Measurements from ENCODE around the gene PNKP. TPM values are rescaled to one million over a fixed set of nuclear protein-coding genes. Genes with fewer than 3 reads are reported as not detected.
A peak's percentile ranks its signal among the peaks of the same experiment; 100 is the strongest.

Gene PNKP
- total RNA-seq, 2 donors from 2014 or later, result 170 to 196 TPM

GRCh38 chr19:49863935-49864320 lies 3.4 kb downstream of the PNKP start:
- H3K36me3 Mint-ChIP-seq (ENCODE audit: low read depth), result peaks cover 5% of the 10 kb centered on the region
- peak overlapping the region; percentile 45 for H3K27ac Mint-ChIP-seq

DNA sequence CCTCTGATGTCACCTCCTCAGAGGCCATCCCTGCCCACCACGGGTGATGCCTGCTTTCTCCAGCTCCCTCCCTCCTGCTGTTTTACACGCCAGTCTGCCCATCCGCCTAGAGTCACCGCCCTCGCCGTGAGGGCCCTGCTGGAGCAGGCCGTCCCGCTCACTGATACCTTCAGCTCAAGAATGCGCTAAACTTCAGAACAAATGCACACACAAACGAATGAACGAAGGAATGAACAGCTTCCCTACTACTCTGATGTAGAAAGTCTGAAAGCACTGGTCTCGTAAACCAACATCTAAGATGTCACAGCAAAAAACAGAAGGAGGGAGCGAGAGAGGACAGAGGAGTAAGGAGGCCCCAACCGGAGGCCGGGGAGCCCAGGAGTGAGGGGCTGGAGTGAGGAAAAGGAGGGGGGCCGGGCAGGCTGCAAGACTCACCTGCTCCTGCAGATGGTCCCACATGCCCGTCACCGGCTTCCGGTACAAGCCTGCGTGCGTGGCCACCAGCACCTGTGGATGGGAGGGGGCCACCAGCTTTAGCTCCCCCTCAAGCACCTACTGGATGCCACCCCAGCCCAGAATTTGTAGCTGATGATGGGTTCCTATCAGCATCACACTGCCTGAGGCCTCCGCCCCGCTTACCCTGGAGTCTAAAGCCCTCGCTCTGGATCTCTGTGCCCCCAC lies 4.0 kb downstream of the PNKP start:
- H3K9me3 ChIP-seq (ENCODE audit: control insufficient read depth, low read length, poor library complexity, severe bottlenecking), result no peaks in the 10 kb centered on the region
- Mint-ChIP-seq H3K4me3 (peak overlapping the region; percentile 4), H3K27ac (peak overlapping the region; percentile 45), H3K4me1 (peaks cover 27% of the 10 kb centered on the region), H3K27me3 (no peaks in the 10 kb centered on the region), H3K36me3 (ENCODE audit: low read depth) (peaks cover 5% of the 10 kb centered on the region)
- no peak for ATAC-seq
- no peak for DNase-seq

More at GRCh38 chr19:49863935-49864320, 3.4 kb downstream of the PNKP start:
- ATAC-seq (no peak), DNase-seq (no peak)
- Mint-ChIP-seq H3K4me1 (peaks cover 27% of the 10 kb centered on the region), H3K27me3 (no peaks in the 10 kb centered on the region), H3K4me3 (peak overlapping the region; percentile 21)
- H3K9me3 ChIP-seq (ENCODE audit: control insufficient read depth, low read length, poor library complexity, severe bottlenecking), result no peaks in the 10 kb centered on the region

DNA sequence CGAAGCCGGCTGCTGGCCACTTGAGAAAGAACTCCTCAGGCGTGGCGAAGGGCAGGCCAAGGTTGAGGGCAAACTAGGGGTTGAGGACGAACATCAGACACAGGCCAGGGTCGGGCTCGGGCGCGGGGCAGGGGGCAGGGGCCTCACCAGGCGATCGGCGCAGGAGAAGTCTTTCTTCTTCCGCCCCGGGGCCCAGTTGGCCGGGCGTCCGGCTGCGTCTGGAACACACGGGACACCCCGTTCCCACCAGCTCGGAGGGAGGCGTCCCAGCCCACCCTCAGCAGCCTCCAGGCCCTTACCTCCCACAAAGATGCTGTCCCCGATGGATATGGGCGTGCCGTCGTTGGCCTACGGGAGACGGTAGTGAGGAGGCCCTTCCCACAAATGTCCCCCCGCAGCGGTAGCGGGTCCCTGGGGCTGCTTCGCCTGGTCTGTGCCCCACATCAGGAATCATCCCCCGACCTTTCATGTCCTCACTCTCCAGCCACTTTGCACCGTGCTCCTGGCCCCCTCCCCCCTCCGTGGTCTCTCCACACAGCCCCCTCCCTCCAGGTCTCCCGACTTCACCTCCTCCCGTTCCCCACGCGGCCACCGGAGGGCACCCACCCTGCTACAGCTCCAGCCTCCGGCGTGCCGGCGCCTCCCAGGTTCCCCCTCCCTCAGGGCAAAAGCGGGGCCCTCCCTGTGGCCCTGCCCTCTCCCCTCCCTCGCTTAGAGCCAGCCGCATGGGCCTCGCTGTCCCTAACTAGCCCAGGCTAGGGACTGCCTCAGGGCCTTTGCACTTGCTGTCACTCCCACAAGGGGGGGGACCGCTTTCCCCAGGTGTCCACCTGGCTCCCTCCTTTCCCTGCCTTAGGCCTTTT lies 4.8 kb downstream of the PNKP start:
- Mint-ChIP-seq H3K4me1 (peaks cover 22% of the 10 kb centered on the region), H3K36me3 (ENCODE audit: low read depth) (peaks cover 5% of the 10 kb centered on the region), H3K4me3 (no peak overlapping the region), H3K27me3 (no peaks in the 10 kb centered on the region), H3K27ac (no peak overlapping the region)
- DNase-seq (no peak), ATAC-seq (no peak)
- no peaks in the 10 kb centered on the region for H3K9me3 ChIP-seq (ENCODE audit: control insufficient read depth, low read length, poor library complexity, severe bottlenecking)

DNA sequence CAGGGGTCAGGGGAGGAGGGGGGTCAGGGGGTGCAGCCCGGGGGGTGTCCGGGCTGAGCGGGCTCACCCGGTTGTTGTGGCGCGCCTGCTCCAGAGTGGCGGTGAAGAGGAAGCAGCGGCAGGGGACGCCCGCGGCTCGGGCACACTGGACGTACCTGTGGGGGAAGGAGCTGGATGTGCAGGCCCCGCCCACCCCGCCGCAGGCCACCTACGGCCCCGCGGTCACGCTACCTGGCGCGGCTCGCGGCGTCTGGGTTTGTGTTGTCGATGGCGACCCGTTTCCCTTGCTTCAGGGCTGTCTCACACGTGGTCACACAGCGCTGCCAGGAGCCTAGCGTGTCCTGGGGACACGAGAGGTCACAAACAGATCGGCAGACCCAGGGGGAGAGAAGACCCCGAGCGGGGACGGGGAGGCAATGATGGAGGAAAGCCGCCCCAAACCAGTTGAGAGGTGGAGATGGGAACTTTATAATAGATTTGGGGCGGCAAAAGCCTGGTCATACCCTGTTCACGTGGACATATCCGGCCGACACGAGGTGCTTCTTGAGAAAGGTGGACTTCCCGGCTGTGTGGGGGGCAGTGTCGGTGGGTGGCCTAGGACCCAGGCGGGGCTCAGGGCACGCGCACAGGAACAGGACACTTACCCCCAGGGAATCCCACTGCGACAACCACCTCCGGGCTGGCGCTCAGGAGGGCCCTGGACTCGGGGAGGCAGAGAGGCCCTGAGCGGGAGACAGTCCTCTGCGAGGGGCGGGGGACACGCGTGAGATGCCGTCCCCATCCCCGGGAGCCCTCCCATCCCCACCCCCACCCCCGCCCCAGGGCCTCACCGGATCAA lies 5.6 kb downstream of the PNKP start:
- no peaks in the 10 kb centered on the region for H3K9me3 ChIP-seq (ENCODE audit: control insufficient read depth, low read length, poor library complexity, severe bottlenecking)
- Mint-ChIP-seq H3K4me1 (peaks cover 17% of the 10 kb centered on the region), H3K27ac (no peak overlapping the region), H3K27me3 (no peaks in the 10 kb centered on the region), H3K4me3 (peak overlapping the region; percentile 36), H3K36me3 (ENCODE audit: low read depth) (peaks cover 5% of the 10 kb centered on the region)
- DNase-seq (no peak), ATAC-seq (no peak)

- peak overlapping the region; percentile 53 for H3K4me3 Mint-ChIP-seq
- DNase-seq, result no peak
Measured at GRCh38 chr19:49861107-49861506, 6.3 kb downstream of the PNKP start.

DNA sequence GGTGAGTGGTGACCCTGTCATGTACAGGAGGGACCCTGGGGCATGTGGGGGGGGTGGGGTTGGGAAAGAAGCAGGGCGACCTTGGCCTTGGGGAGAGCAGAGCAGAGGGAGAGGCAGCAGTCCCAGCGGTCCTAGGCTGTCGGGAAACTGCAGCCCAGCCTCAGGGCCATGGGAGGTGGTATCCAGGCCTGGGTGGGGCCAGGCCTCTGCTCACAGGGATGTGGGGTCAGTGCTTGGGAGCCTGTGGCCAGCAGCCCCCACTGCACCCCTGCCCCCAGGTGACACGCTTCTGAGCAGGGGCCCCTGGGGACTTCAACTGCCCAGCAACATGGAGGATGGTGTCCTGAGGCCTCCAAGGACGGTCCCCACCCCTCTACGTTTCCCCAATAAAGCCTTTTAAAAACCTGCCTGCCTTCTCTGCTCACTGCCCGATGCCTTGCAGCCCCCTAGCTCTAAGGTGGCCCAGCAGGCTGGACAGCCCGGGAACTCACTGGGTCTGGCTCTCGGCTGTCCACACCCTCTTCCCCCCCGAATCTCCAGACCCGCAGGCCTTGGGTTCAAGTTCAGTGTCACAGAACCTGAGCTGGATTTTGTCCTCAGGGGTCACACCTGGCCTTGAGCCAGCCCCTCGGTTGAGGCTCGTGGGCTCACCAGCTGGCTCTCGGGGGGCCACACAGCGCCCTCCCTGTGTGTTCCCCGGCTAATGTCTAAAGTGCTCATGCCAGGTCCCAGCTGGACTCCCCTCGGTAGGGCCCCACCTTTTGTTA lies 6.9 kb downstream of the PNKP start:
- no peaks in the 10 kb centered on the region for H3K9me3 ChIP-seq (ENCODE audit: control insufficient read depth, low read length, poor library complexity, severe bottlenecking)
- H3K27ac Mint-ChIP-seq, result no peak overlapping the region
- ATAC-seq (no peak), DNase-seq (no peak)
- no peaks in the 10 kb centered on the region for H3K27me3 Mint-ChIP-seq
- H3K4me1 Mint-ChIP-seq, result peaks cover 14% of the 10 kb centered on the region
- H3K4me3 Mint-ChIP-seq, result peak overlapping the region; percentile 53
- peaks cover 3% of the 10 kb centered on the region for H3K36me3 Mint-ChIP-seq (ENCODE audit: low read depth)

More at GRCh38 chr19:49861107-49861506, 6.3 kb downstream of the PNKP start:
- Mint-ChIP-seq H3K27ac (no peak overlapping the region), H3K4me1 (peaks cover 11% of the 10 kb centered on the region), H3K27me3 (no peaks in the 10 kb centered on the region), H3K36me3 (ENCODE audit: low read depth) (peaks cover 5% of the 10 kb centered on the region)
- ATAC-seq, result no peak
- H3K9me3 ChIP-seq (ENCODE audit: control insufficient read depth, low read length, poor library complexity, severe bottlenecking), result no peaks in the 10 kb centered on the region

- no peak overlapping the region for H3K4me3 Mint-ChIP-seq
- DNase-seq (no peak), ATAC-seq (no peak)
- no peaks in the 10 kb centered on the region for H3K9me3 ChIP-seq (ENCODE audit: control insufficient read depth, low read length, poor library complexity, severe bottlenecking)
- peaks cover 3% of the 10 kb centered on the region for H3K36me3 Mint-ChIP-seq (ENCODE audit: low read depth)
- no peaks in the 10 kb centered on the region for H3K27me3 Mint-ChIP-seq
- peaks cover 9% of the 10 kb centered on the region for H3K4me1 Mint-ChIP-seq
- H3K27ac Mint-ChIP-seq, result no peak overlapping the region
Measured at GRCh38 chr19:49859682-49860335, 7.6 kb downstream of the PNKP start.

GRCh38 chr19:49858088-49858985 lies 9.0 kb downstream of the PNKP start:
- DNase-seq (no peak), ATAC-seq (no peak)
- H3K36me3 Mint-ChIP-seq (ENCODE audit: low read depth), result peaks cover 2% of the 10 kb centered on the region
- peaks cover 10% of the 10 kb centered on the region for H3K4me1 Mint-ChIP-seq
- H3K4me3 Mint-ChIP-seq, result no peak overlapping the region
- no peaks in the 10 kb centered on the region for H3K9me3 ChIP-seq (ENCODE audit: control insufficient read depth, low read length, poor library complexity, severe bottlenecking)
- no peaks in the 10 kb centered on the region for H3K27me3 Mint-ChIP-seq
- H3K27ac Mint-ChIP-seq, result no peak overlapping the region

DNA sequence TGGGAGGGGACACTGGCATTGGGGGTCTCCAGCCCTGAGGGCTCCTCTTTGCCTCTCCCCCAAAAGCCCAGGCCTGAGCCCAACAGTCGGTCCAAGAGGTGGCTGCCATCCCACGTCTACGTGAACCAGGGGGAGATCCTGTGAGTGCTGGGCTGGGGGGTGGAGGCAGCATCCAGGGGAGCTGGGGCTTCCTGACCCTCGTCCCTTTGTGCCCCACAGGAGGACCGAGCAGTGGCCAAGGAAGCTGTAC lies 9.6 kb downstream of the PNKP start:
- Mint-ChIP-seq H3K4me3 (no peak overlapping the region), H3K4me1 (peaks cover 9% of the 10 kb centered on the region), H3K36me3 (ENCODE audit: low read depth) (no peaks in the 10 kb centered on the region), H3K27me3 (no peaks in the 10 kb centered on the region), H3K27ac (peak overlapping the region; percentile 21)
- no peaks in the 10 kb centered on the region for H3K9me3 ChIP-seq (ENCODE audit: control insufficient read depth, low read length, poor library complexity, severe bottlenecking)
- ATAC-seq, result no peak
- DNase-seq, result no peak

DNA sequence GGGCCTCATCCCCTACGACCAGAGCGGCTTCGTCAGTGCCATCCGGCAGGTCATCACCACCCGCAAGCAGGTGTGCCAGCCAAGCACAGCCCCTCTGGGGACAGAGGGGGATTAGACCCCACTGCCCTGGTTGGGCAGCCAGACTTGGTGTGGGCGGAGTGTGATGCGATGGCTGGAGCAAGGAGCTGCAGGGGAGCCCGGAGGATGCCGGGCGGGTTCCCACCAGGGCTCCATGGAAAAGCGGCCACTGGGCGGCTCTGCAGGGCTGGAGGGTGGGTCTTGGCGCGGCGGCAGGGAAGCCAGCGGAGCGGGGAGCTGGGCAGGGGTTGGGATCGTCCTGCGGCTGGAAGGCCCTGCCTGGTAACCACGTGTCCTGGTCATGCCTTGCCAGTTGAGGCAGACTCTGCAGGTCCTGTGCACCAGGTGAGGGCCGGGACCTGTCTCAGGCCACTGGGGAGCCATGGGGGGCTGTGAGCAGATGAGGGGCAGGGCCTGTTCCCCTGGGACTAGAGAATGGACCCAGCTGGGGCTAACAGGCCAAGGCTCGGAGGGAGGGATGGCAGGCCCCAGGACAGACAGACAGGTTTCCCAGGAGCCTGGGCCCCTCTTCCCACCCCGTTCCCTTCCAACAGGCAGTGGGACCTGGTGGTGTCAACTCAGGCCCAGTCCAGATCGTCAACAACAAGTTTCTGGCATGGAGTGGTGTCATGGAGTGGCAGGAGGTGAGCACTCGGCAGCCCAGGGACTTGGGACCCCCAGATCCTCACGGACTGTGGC lies 10.1 kb downstream of the PNKP start:
- H3K27ac Mint-ChIP-seq, result peak overlapping the region; percentile 21
- no peaks in the 10 kb centered on the region for H3K36me3 Mint-ChIP-seq (ENCODE audit: low read depth)
- H3K9me3 ChIP-seq (ENCODE audit: control insufficient read depth, low read length, poor library complexity, severe bottlenecking), result no peaks in the 10 kb centered on the region
- no peaks in the 10 kb centered on the region for H3K27me3 Mint-ChIP-seq
- H3K4me1 Mint-ChIP-seq, result peaks cover 14% of the 10 kb centered on the region
- ATAC-seq, result no peak
- no peak overlapping the region for H3K4me3 Mint-ChIP-seq
- no peak for DNase-seq

GRCh38 chr19:49856574-49857021 lies 10.8 kb downstream of the PNKP start:
- no peaks in the 10 kb centered on the region for H3K27me3 Mint-ChIP-seq
- H3K4me1 Mint-ChIP-seq, result peaks cover 17% of the 10 kb centered on the region
- H3K4me3 Mint-ChIP-seq, result no peak overlapping the region
- H3K27ac Mint-ChIP-seq, result peak overlapping the region; percentile 61
- ATAC-seq (no peak), DNase-seq (no peak)
- H3K36me3 Mint-ChIP-seq (ENCODE audit: low read depth), result no peaks in the 10 kb centered on the region
- no peaks in the 10 kb centered on the region for H3K9me3 ChIP-seq (ENCODE audit: control insufficient read depth, low read length, poor library complexity, severe bottlenecking)
